Activated T-helper 2 cell treated with anti-CD3 and anti-CD28 coated beads, Interferon-gamma antibody, Interleukin-2, Interleukin-4, amounts not matched to agents 10 μg/mL and 5 μg/mL and 100 μg/mL, durations not matched to agents 14 hours and 24 hours and 36 hours (primary cell): ENCODE measurements around the gene PCP2. TPM values are rescaled to one million over a fixed set of nuclear protein-coding genes. Genes with fewer than 3 reads are reported as not detected.

ENCODE experiments used
- DNase-seq: peaks from one replicate; pipeline ENCODE4 v3.0.0; 2021; ENCODE audit warnings: low spot score
- H3K27ac Mint-ChIP-seq: one replicate; pipeline ENCODE4 v1.8.0; 2021; ENCODE audit warnings: mixed read lengths
- H3K27me3 Mint-ChIP-seq: one replicate; pipeline ENCODE4 v1.8.0; 2021; ENCODE audit warnings: low read depth, mixed read lengths
- H3K36me3 Mint-ChIP-seq: one replicate; pipeline ENCODE4 v1.8.0; 2021; ENCODE audit warnings: low read depth, mixed read lengths
- H3K4me1 Mint-ChIP-seq: one replicate; pipeline ENCODE4 v1.8.0; 2021; ENCODE audit warnings: low read depth, mixed read lengths
- H3K4me3 Mint-ChIP-seq: one replicate; pipeline ENCODE4 v1.8.0; 2021; ENCODE audit warnings: low read depth, mild to moderate bottlenecking, moderate library complexity, mixed read lengths
- H3K9me3 Mint-ChIP-seq: one replicate; pipeline ENCODE4 v1.8.0; 2021; ENCODE audit warnings: mixed read lengths
- intact Hi-C: fragments of 100-400 bp; cut with micrococcal nuclease; formaldehyde crosslinking; loops from one replicate; pipeline ENCODE4 v1.15.1; 2023
- total RNA-seq: library from RNA; stranded (reverse); gene quantifications from 2 replicates; pipeline ENCODE4 v1.2.3, GENCODE V29; 2022

Gene PCP2
- total RNA-seq, 1 donor from 2014 or later, result 1.2 TPM

DNA sequence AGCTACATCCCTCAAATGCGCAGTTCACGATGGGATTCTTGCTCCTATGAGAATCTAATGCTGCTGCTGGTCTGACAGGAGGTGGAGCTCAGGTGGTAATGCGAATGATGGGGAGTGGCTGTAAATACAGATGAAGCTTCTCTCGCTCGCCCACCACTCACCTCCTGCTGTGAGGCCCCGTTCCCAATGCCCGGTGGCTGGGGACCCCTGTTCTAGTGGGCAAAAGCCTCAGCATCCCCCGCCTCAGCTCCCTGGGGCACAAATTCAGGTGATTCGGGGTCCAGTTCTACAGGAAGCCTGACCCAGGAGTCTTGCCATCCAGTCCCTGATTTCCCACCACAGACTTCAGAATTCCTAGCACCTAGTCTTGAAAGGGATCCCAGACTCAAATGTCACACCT, 39.0 kb upstream of the PCP2 start:
- Mint-ChIP-seq H3K27ac (no peak overlapping the region), H3K36me3 (no peaks in the 10 kb centered on the region), H3K9me3 (peaks cover 3% of the 10 kb centered on the region), H3K27me3 (peaks cover 42% of the 10 kb centered on the region), H3K4me1 (peaks cover 20% of the 10 kb centered on the region), H3K4me3 (no peak overlapping the region)
- no peak for DNase-seq
- intact Hi-C loops, result no loop called here

DNA sequence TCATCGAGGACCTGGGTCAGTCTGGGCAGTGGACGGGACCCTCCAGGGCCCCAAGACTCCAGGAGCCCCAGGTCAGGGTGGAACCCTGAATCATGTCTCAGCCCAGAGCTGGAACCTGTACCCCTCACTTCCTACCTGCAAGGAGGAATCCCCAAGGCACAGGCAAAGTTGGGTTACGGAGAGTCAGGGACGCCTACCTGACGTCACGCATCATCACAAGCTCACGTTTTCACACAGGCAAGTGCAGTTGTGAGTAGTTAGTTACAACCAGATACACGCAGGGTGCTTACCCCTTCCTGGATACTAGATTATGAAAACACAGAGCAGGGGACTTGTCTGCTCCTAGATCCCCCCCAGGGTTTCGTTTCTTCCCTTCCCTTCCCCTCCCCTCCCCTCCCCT, 37.3 kb upstream of the PCP2 start:
- DNase-seq, result no peak
- intact Hi-C loops, result no loop called here
- Mint-ChIP-seq H3K4me1 (peaks cover 9% of the 10 kb centered on the region), H3K36me3 (no peaks in the 10 kb centered on the region), H3K27ac (no peak overlapping the region), H3K4me3 (peak overlapping the region; percentile 54), H3K27me3 (peaks cover 33% of the 10 kb centered on the region), H3K9me3 (peaks cover 3% of the 10 kb centered on the region)

- H3K36me3 Mint-ChIP-seq, result no peaks in the 10 kb centered on the region
- DNase-seq, result no peak
- peaks cover 7% of the 10 kb centered on the region for H3K4me1 Mint-ChIP-seq
- peaks cover 3% of the 10 kb centered on the region for H3K9me3 Mint-ChIP-seq
- H3K4me3 Mint-ChIP-seq, result peak overlapping the region; percentile 54
- H3K27me3 Mint-ChIP-seq, result peaks cover 35% of the 10 kb centered on the region
- intact Hi-C loops, result no loop called here
- H3K27ac Mint-ChIP-seq, result no peak overlapping the region
These were observed 36.7 kb upstream of the PCP2 start for GRCh38 chr19:7670150-7670783.

DNA sequence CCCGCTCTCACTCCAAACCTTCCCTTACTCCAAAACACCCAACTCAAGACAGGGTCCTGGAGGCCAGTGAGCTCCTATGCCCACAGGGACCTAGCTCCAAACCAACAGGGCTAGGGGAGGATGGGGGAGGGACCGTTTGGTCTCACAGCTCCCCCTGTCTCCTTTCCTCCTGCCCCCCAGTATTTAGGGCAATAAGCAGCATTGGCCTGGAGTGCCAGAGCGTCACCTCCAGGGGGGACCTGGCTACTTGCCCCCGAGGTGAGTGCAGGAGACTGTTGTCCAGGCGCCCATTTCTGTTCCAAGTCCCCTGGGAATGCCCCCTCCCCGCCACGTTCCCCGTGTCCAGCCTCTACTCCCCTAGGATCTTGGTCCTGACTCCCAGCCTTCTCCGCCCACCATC, 36.1 kb upstream of the PCP2 start:
- H3K4me1 Mint-ChIP-seq, result peaks cover 7% of the 10 kb centered on the region
- no peak overlapping the region for H3K4me3 Mint-ChIP-seq
- H3K36me3 Mint-ChIP-seq, result no peaks in the 10 kb centered on the region
- H3K9me3 Mint-ChIP-seq, result peaks cover 3% of the 10 kb centered on the region
- no peak overlapping the region for H3K27ac Mint-ChIP-seq
- peaks cover 35% of the 10 kb centered on the region for H3K27me3 Mint-ChIP-seq
- intact Hi-C loops, result no loop called here
- DNase-seq, result no peak

DNA sequence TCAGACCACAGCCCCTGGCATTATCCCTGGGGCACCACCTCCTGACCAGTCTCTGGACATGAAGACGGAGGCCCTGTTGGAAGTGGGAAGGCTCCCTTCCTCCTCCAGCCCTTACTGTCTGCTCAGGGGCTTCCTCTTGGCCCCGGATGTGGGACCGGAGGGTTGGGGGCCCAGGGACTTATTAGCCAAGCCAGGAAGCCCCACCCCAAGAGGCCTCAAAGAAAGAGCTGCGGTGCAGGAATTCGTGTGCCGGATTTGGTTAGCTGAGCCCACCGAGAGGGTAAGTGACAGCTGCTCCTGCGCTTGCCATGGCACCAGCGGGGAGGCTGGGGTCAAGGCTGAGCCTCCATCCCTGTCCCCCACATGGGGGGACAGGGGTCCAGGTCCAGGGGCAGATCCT, 35.3 kb upstream of the PCP2 start, which contains the start of gene RETN:
Gene RETN, plus strand, starts transcription at position 208 of the 400 bp plus-strand sequence. CDS start 278 bp downstream, outside the sequence.
- peaks cover 7% of the 10 kb centered on the region for H3K4me1 Mint-ChIP-seq
- H3K4me3 Mint-ChIP-seq, result no peak within 1 kb of the TSS
- peaks cover 30% of the 10 kb centered on the region for H3K27me3 Mint-ChIP-seq
- H3K27ac Mint-ChIP-seq, result no peak within 1 kb of the TSS
- no peaks in the 10 kb centered on the region for H3K36me3 Mint-ChIP-seq
- DNase-seq, result no peak
- intact Hi-C loops, result no loop called here
- no peaks in the 10 kb centered on the region for H3K9me3 Mint-ChIP-seq

GRCh38 chr19:7665076-7665475, 31.6 kb upstream of the PCP2 start:
- peaks cover 3% of the 10 kb centered on the region for H3K4me1 Mint-ChIP-seq
- no peak for DNase-seq
- H3K9me3 Mint-ChIP-seq, result no peaks in the 10 kb centered on the region
- intact Hi-C loops, result no loop called here
- H3K36me3 Mint-ChIP-seq, result no peaks in the 10 kb centered on the region
- H3K27me3 Mint-ChIP-seq, result peaks cover 17% of the 10 kb centered on the region
- H3K27ac Mint-ChIP-seq, result no peak overlapping the region
- H3K4me3 Mint-ChIP-seq, result no peak overlapping the region

GRCh38 chr19:7663706-7664105, 30.2 kb upstream of the PCP2 start:
- Mint-ChIP-seq H3K36me3 (no peaks in the 10 kb centered on the region), H3K27ac (no peak overlapping the region), H3K4me3 (no peak overlapping the region), H3K27me3 (peaks cover 10% of the 10 kb centered on the region), H3K4me1 (no peaks in the 10 kb centered on the region), H3K9me3 (no peaks in the 10 kb centered on the region)
- DNase-seq, result no peak
- intact Hi-C loops, result no loop called here

DNA sequence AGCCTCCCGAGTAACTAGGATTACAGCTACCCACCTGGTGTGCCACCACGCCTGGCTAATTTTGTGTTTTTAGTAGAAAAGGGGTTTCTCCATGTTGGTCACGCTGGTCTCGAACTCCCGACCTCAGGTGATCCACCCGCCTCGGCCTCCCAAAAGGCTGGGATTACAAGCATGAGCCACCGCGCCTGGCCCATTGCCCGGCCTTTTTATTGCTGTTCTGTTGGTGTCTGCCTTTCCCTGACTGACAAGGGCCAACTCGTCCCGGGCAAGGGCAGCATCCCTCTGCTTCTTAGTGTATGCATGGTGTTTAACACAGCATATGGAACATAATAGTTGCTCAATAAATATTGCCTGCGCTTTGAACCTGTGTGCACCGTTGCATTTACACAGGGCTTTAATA, 29.1 kb upstream of the PCP2 start:
- Mint-ChIP-seq H3K27me3 (peaks cover 10% of the 10 kb centered on the region), H3K4me3 (no peak overlapping the region), H3K4me1 (peaks cover 6% of the 10 kb centered on the region), H3K9me3 (no peaks in the 10 kb centered on the region), H3K27ac (no peak overlapping the region), H3K36me3 (no peaks in the 10 kb centered on the region)
- DNase-seq, result no peak
- intact Hi-C loops, result no loop called here

GRCh38 chr19:7661744-7662538, 28.4 kb upstream of the PCP2 start:
- no peak overlapping the region for H3K27ac Mint-ChIP-seq
- H3K9me3 Mint-ChIP-seq, result no peaks in the 10 kb centered on the region
- intact Hi-C loops, result no loop called here
- peaks cover 10% of the 10 kb centered on the region for H3K27me3 Mint-ChIP-seq
- H3K4me3 Mint-ChIP-seq, result no peak overlapping the region
- no peaks in the 10 kb centered on the region for H3K36me3 Mint-ChIP-seq
- H3K4me1 Mint-ChIP-seq, result peaks cover 12% of the 10 kb centered on the region
- no peak for DNase-seq

DNA sequence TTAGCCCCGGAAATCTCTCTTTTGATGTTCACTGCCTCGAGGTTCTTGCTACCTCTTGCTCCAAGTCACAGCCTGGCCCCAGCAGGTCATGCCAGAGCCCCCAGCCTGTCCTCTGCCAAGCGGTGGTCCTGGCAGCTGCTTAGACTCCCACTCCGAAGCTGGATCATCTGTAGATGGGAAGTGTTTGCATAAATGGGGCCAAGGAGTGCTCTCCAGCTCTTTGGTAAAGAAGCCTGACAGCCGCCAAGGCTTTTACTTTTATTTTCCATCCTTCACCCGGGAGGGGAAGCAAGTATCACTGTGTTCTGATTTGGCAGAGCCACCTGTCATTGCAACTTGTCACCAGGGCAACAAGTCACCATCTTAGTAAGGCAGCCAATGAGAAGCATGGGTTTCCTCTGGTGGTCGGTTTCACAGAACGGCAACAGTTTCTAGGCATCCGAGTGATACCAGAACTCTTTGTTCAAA, 24.7 kb upstream of the PCP2 start:
- H3K4me3 Mint-ChIP-seq, result peak overlapping the region; percentile 45
- H3K27ac Mint-ChIP-seq, result peak overlapping the region; percentile 22
- H3K27me3 Mint-ChIP-seq, result peaks cover 3% of the 10 kb centered on the region
- peaks cover 14% of the 10 kb centered on the region for H3K4me1 Mint-ChIP-seq
- intact Hi-C loops, result no loop called here
- H3K36me3 Mint-ChIP-seq, result no peaks in the 10 kb centered on the region
- peak; percentile 37 for DNase-seq
- no peaks in the 10 kb centered on the region for H3K9me3 Mint-ChIP-seq

GRCh38 chr19:7657131-7657751, 23.7 kb upstream of the PCP2 start:
- no peak overlapping the region for H3K4me3 Mint-ChIP-seq
- intact Hi-C loops, result no loop called here
- H3K4me1 Mint-ChIP-seq, result peaks cover 19% of the 10 kb centered on the region
- no peaks in the 10 kb centered on the region for H3K9me3 Mint-ChIP-seq
- H3K27ac Mint-ChIP-seq, result no peak overlapping the region
- H3K36me3 Mint-ChIP-seq, result no peaks in the 10 kb centered on the region
- no peak for DNase-seq
- peaks cover 3% of the 10 kb centered on the region for H3K27me3 Mint-ChIP-seq

GRCh38 chr19:7655581-7655980, 22.1 kb upstream of the PCP2 start:
- H3K36me3 Mint-ChIP-seq, result no peaks in the 10 kb centered on the region
- peaks cover 22% of the 10 kb centered on the region for H3K4me1 Mint-ChIP-seq
- no peak overlapping the region for H3K4me3 Mint-ChIP-seq
- H3K27me3 Mint-ChIP-seq, result peaks cover 3% of the 10 kb centered on the region
- no peak for DNase-seq
- no peaks in the 10 kb centered on the region for H3K9me3 Mint-ChIP-seq
- H3K27ac Mint-ChIP-seq, result no peak overlapping the region
- intact Hi-C loops, result no loop called here

DNA sequence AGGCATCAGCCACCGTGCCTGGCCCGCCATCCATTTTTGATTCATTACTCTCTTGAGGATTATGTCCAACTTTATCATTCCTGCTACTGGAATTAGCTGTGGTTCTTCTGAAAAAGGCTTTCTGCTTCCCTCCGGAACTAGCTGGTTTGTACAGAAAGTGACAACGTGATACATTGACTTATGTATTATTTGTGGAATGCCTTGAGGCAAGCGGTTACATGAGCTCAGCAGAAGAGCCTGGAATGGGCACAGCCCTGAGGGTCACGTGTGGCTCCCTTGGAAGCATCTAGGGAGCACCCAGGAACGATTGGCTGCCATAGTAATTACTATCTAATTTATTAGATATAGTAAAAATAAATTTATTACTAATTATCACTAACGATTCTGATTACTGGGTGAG, 20.9 kb upstream of the PCP2 start:
- intact Hi-C loops, result no loop called here

More for the DNA sequence above, 20.9 kb upstream of the PCP2 start:
- no peaks in the 10 kb centered on the region for H3K36me3 Mint-ChIP-seq
- H3K27me3 Mint-ChIP-seq, result peaks cover 3% of the 10 kb centered on the region
- H3K4me1 Mint-ChIP-seq, result peaks cover 22% of the 10 kb centered on the region
- no peak overlapping the region for H3K4me3 Mint-ChIP-seq
- H3K27ac Mint-ChIP-seq, result no peak overlapping the region
- H3K9me3 Mint-ChIP-seq, result no peaks in the 10 kb centered on the region
- no peak for DNase-seq
